IPS DF 4.7 (cell line): Measurements from ENCODE around the gene UQCR10.

Experiments
- DNase-seq: peaks from one replicate; pipeline ENCODE4 v3.0.0-alpha.2; 2013; ENCODE audit warnings: low spot score; ENCODE audit errors: extremely low read depth

The UQCR10 gene

GRCh38 chr22:29762263-29762662 is 4.9 kb upstream of the UQCR10 start:
- DNase-seq = no peak

- DNase-seq = no peak
These were observed 1.1 kb upstream of the UQCR10 start for GRCh38 chr22:29765905-29766631.

GRCh38 chr22:29766632-29767170 is 468 bp upstream of the UQCR10 start, which contains the start of gene ZMAT5:
Gene ZMAT5, minus strand, starts transcription at chr22:29767007. Its CDS starts 18,463 bp downstream, at chr22:29748544.
- peak; percentile 90 for DNase-seq

GRCh38 chr22:29768052-29768693 is 1.0 kb downstream of the UQCR10 start:
- DNase-seq = no peak

GRCh38 chr22:29769723-29770321 is 2.7 kb downstream of the UQCR10 start:
- DNase-seq = no peak

- DNase-seq = peak; percentile 9
These were observed 5.0 kb downstream of the UQCR10 start for GRCh38 chr22:29772170-29772641.

- DNase-seq = no peak
These were observed 6.1 kb downstream of the UQCR10 start for GRCh38 chr22:29773233-29773632.

GRCh38 chr22:29780220-29780619 is 13.1 kb downstream of the UQCR10 start:
- no peak for DNase-seq

- DNase-seq = no peak
These were observed 13.8 kb downstream of the UQCR10 start for GRCh38 chr22:29780748-29781676.

- no peak for DNase-seq
These were observed 15.1 kb downstream of the UQCR10 start for GRCh38 chr22:29782061-29782845.

GRCh38 chr22:29784451-29785361 is 17.5 kb downstream of the UQCR10 start:
- no peak for DNase-seq

GRCh38 chr22:29786031-29786430 is 18.9 kb downstream of the UQCR10 start:
- no peak for DNase-seq

GRCh38 chr22:29787371-29787980 is 20.3 kb downstream of the UQCR10 start:
- no peak for DNase-seq

GRCh38 chr22:29788339-29789279 is 21.4 kb downstream of the UQCR10 start:
- DNase-seq = no peak

- no peak for DNase-seq
These were observed 22.9 kb downstream of the UQCR10 start for GRCh38 chr22:29790061-29790460.

GRCh38 chr22:29793396-29793795 is 26.2 kb downstream of the UQCR10 start:
- DNase-seq = no peak

GRCh38 chr22:29795663-29796062 is 28.5 kb downstream of the UQCR10 start:
- DNase-seq = no peak

- no peak for DNase-seq
These were observed 30.2 kb downstream of the UQCR10 start for GRCh38 chr22:29797351-29797750.
